NCI-H2081 treated with DMSO at 0.1 percent for 48 hours (cell line): Measurements from ENCODE around the gene RGS17.
"Not testable (repeated sequence)": the region's sequence is repeated elsewhere in the genome, so short reads cannot be mapped to it uniquely, and the experiment has no call there.

Experiments
- DNase-seq: peaks from one replicate; lab custom pipeline; 2025; lab: John Stamatoyannopoulos, UW

Gene RGS17

DNA sequence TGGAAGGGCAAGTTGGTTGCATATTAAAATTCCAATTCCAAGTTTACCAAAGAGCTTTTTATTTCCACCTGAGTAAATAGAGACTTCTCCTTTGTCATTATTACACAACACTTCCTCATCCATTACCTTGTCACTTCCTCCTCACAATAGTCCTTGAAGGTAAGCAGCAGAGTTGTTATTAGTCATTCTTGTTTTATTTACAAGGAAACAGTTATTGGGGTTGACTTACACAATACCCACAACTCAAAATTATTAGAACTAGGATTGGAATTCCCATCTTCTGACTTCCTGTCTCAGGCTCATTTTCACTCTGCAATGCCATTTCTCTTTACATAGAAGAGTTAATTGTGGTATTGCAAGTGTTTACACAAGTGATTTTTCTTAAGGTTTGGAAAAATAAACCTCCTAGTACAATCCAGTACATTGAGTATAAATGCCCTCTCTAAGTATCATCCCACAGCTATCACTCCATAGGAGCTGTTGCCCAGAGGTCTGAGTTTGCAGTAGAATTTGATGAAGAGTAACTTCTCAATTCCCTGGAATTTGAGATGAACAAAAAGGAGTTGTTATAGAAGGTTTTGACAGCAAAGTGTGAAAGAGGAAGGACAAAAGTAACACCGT lies 99.6 kb downstream of the RGS17 start:
- no peak for DNase-seq

DNA sequence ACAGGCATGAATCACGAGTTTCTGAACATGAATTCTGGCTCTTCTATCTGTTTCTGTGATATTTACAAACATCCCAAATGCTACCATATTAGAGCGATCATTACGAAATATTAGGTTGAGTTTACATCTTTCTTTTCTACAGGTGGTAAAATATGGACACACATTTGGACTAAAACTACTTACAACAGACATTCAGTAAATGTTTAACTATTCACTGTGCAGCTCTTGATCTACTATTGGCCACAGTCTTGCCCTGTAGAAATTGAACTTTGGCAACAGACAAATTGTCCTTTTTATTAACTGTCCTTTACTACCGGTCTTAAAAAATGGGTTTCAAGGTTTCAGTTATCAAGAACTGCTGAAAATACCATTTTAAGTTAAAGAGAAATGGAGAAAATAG lies 102.1 kb downstream of the RGS17 start:
- no peak for DNase-seq

DNA sequence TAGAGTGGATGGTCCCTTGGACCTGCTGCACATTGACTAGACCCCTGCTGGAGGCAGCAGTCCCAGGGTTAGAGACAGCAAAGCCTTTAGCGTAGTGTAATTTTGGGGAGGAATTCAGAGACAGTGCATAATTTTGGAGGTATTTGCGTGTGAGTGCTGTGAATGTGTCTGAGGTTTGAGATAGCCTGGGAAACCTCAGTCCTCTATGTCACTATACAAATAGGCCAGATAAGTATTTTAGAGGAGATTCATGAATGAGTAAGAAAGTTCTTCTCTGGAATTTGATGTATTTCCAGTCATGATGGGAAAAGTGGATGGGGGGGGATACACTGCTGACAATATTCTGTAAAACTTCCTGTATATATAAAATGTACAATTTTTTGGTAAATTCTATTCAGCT lies 102.8 kb downstream of the RGS17 start:
- DNase-seq: no peak

DNA sequence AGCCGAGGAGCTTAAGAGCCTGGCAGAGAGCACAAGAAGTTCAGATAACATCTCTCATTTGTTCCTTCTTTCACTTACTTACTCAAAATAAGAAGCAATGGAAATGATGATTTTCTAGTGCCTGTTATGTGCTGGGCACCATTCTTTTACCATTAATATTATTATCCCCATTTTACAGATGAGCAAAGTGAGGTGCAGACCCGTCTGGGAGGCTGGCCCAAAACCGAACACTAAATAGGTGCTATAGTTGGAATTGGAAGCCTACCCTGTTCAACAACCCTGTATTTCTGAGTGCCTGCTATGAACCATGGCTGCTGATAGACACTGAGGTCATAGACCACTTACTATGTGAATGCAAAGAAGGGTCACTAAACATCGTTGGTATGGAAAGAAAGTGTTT lies 103.6 kb downstream of the RGS17 start:
- DNase-seq: no peak

DNA sequence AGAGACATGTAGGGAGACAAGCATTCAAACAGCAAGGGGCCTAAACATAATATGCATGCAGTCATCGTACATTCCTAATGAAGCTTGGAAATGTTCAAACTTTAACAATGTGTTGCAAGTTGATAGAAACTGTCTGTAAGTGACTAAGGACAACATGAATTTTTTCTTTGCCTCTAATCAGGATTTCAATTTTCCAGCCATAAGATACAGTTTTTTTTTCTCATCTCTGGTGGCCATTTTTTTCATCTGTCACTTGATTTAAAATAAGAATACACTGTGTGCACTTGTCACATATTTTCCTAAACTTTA lies 106.4 kb downstream of the RGS17 start:
- DNase-seq: no peak

DNA sequence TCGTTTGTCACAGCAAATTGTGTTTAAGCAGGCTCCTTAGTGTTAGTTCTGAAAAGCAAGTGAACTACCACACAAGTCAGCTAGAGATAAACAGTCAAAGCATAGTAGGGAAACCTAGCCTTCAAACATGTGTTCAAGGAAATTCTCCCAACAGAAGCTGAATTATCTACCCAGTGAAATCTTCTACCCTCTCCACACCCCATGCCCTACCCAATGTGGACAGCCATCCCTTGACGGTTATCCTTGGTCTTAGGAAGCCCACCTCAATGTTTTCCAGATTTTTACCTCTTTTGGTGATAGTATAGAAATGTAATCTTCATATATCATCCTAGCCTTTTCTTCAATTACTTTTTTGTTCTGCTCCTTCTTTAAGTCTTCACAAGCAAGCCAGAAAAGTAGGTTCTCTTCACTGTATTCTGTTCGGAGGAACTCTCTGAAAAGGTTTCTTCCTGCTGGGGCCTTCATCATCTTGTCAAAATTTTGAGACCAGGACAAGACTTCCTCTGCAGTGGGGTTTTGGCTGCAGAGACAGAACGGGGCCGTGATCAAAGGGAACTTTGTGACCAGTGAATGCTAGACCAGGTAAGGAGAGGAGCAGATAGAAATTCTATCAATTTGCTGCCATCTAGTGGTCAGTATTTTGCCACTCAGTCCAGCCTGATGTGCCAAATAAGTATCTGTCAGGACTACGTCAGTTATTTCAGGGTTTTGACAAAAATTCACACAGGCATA lies 106.9 kb downstream of the RGS17 start:
- no peak for DNase-seq

DNA sequence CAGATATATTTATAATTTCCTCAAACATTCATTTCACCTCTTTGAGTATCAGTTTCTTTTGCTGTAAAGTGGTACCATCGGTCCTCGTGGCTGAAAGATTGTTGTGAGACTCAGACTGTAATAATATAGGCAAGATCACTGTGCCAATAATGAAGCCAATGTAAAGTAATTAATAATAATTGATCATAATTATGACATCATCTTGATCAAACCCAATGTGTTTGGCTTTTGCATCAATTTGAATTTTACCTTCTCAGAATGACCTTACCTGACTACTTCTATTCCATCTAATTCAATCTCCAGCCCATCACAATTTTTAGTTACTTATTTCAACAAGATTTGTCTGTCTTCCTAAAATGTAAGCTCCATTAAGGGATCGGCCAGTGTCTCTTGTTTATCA lies 112.7 kb downstream of the RGS17 start:
- no peak for DNase-seq

DNA sequence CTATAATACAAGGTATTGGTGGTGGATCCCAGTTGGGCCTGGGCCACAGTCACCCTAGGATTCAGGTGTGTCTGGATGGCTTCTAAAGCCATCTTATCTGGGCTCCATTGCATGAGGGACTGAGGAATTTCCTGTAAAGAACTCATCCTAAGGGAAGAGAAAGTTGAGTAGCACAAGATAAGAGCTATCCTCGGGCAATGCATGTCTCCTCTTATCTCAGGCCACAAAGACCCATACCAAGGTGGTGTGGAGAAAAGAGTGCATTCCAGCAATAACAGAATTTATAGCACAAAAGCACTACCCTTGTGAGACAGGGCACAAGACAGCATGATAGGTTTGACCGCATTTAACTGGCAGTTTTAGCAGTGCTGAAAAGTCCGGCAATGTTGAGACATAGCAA lies 114.2 kb downstream of the RGS17 start:
- DNase-seq: no peak

DNA sequence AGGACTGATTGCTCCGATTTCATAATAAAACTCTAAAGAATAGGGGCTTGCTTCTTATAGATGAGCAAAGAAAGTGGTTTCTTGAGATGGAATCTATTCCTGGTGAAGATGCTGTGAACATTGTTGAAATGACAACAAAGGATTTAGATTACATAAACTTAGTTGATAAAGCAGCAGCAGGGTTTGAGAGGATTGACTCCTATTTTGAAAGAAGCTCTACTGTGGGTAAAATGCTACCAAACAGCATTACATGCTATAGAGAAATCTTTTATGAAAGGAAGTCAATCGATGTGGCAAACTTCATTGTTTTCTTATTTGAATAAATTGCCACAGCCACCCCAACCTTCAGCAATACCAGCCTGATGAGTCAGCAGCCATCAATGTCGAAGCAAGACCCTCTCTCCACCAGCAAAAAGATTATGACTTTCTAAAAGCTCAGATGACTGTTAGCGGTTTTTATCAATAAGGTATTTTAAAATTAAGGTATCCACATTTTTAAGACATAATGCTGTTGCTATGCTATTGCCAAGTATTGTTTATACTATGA lies 115.9 kb downstream of the RGS17 start:
- no peak for DNase-seq

DNA sequence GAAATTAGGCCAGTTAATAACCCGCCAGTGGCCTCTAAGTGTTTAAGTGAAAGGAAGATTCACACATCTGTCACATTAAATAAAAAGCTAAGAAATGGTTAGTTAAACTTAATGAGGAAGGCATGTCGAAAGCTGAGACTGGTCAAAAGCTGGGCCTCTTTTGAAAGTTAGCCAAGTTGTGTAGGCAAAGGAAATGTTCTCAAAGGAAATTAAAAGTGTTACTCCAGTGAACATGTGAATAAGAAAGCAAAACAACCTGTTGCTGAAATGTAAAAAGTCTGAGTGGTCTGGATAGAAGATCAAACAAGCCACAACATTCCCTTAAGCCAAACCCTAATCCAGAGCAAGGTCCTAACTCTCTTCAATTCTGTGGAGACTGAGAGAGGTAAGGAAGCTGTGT lies 117.6 kb downstream of the RGS17 start:
- no peak for DNase-seq

DNA sequence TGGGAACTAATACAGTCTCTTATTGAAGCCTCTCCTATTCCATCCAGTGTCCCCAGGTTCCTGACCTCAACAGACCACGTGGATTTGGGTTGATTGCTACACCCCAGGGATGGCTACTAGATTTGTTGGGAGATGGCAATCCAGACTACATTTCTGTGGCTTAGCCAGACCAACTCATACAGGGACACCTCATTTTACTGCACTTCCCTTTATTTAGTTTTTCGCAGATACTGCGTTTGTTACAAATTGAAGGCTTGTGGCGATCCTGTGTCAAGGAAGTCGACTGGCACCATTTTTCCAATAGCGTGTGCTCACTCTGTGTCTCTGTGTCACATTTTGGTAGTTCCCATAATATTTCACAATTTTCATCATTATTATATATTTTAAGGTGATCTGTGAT lies 118.2 kb downstream of the RGS17 start:
- DNase-seq: no peak

DNA sequence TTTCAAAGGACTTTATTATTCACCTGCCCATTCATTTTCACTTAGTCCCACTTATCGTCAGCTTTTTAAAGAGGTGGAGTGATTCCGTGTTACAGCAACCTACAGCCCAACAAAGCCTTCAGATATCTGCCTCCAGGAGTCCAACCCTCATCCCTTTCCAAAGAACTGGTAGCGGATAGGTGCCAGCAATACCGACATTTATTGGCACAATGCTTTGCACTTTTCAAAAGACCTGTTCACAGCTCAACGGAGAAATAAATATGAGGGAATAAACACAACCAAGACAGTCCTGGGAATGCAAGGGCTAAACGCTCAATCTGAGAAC lies 127.8 kb downstream of the RGS17 start:
- no peak for DNase-seq

DNA sequence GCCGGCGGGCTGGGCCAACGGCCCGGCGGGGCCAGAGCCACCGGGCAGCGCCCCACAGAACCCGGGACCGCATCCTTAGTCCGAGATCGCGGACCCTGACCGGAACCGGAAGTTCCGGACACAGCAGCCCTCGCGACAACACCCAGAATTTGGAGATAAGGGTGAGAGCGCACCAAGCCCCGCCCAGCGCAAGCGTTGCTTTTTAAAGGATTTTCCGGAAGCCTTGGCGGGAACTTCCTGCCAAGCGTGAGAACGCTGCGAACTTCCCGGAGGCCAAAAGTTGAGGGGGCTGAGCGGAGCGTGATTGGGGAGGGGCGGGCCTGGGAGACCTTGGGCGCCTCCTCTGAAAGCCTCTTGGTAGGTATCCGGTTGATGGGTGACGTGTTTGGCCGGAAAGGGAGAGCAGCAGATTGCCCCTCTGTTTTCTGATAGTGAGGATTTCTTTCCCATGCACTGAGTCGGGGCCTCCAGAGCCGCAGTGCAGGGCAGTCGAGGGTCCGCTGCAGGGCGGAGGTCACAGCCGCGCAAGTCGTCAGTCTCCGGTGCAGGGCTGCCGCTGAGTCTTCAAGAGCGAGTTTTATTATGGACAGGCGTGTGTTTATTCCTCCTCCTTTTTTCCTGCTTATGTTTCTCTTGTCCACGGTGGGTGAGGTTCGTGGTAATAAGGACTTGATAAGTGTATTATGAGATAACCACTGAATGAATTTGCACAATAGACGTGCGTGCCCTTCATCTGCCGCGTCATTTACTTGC lies 128.3 kb downstream of the RGS17 start, which contains the start of gene MTRF1L:
MTRF1L (minus strand) TSS at position 97 of the 753 bp plus-strand sequence; CDS start at position 73, 24 bp downstream.
- DNase-seq: peak; percentile 62

DNA sequence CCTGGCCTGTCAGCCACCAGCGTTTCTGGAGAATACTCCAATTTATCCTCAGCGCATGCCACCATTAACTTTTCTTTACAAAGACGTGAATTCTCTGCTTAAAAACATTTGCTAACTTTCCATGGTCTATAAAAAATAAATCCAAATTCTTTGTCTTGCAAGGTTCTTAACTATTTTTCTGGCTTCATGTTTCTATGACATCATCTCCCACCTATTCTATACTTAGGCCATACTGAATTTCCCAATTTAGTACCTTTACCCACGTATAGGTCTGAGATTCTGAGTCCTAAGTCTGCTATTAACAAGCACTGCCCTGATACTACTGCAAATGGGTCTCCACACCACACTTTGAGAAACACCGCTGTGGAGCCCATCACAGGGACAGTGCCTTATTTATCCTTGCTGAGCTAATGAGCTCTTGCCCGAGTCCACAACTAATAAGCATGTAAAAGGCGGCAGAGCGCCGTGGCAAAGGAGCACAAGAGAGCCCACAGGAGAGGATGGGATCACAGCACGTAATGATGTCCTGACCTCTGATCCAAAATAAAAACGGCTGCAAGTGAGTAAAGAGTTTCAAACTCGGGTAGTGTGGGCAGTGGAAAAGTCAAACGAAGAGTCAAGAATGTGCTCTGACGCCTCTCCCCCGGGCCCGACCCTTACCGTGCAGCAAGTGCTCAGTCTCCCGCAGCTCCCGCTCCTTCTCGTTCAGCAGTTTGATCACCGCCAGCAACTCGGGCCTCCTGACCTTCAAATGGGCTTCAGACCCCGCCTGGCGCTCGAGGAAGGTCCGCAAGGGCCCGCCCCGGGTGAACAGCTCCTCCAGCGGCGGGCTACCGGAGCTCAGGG lies 129.1 kb downstream of the RGS17 start:
- no peak for DNase-seq

DNA sequence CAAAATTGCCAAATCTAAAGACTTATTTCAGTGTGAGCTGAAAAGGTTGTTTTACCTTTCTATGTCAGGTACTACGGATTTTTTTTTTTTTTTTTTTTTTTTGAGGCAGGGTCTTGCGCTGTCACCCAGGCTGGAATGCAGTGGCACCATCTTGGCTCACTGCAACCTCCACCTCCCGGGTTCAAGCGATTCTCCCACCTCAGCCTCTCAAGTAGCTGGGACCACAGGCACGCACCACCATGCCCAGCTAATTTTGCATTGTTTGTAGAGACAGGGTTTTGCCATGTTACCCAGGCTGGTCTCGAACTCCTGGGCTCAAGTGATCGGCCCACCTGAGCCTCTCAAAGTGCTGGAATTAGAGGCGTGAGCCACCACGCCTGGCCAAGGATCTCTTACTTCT lies 130.3 kb downstream of the RGS17 start:
- not testable (repeated sequence) for DNase-seq

DNA sequence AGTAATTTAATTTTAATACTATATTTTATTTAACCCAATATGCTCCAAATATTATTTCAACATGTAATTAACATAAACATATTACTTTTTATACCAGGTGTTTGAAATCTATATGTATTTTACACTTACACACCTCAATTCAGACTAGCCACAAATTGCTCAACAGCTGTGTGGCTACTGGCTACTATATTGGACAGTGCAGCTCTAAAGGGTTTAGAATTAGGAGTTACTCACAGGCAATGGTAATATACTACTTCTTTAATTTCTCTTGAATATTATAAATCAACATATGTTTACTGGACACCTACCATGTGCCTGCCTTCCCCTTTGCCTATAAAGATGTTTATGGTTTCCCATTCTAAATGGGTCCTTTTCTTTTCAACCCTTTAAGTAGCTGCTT lies 130.8 kb downstream of the RGS17 start:
- no peak for DNase-seq

DNA sequence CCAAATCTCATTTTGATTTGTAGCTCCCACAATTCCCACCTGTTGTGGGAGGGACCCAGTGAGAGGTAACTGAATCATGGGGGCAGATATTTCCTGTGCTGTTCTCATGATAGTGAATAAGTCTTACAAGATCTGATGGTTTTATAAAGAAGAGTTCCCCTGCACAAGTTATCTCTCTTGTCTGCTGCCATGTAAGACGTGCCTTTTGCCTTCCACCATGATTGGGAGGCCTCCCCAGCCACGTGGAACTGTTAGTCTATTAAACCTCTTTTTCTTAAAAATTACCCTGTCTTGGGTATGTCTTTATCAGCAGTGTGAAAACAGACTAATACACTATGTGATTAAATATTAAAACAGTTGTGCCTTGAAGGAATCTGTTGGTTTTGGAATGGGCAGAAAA lies 131.5 kb downstream of the RGS17 start:
- not testable (repeated sequence) for DNase-seq

DNA sequence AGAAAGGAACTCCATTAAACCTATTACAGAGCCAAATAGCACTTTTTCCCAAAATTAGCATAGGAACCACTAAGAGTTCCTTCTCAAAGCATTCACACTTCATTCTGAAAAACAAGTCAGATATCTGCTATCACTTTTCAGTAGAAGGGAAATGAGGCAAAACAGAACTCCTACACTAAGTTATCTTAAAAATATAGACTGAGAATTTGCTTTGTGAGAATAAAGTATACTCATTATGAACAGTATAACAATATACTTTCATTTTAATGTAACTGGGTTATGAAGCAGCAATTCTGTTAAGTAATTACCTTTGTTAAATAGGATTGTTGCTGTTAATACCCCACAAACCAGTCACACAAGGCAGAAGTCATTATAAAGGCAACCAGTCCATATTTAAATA lies 137.2 kb downstream of the RGS17 start:
- DNase-seq: no peak

DNA sequence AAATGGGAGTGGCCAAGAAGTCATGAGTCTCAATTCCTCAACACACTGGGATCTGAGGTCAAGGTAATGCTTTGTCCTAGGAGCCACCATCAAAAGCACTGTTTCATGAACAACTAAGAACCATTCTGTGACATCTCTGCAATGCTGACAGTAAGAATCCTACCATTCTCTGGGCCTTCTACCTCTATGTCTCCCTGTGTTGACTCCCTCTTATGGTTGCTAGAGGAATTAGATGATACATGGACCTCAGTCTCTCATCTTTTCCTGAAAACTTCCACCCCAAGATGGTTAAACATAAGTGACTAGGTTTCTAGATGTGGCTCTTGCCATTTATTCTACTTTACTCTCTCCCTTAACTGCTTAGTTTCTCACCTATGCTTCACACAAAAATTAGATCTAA lies 137.7 kb downstream of the RGS17 start:
- no peak for DNase-seq

DNA sequence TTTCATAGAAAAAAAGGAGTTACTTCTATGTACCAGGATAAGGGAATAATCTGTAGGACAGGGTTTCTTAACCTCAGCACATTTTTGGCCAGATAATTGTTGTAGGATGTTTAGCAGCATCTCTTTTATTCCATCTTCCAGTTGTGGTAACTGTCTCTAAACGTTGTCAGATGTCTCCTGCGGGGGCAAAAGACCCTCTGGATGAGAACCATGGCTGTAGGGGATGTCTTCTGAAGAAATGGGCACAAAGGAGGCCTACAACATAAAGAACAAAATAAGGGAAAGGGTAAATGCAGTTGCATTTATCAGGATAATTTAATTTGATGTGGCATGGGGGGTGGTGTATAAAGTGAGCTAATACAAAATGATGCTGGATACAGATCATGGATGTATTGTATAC lies 144.1 kb downstream of the RGS17 start:
- no peak for DNase-seq

DNA sequence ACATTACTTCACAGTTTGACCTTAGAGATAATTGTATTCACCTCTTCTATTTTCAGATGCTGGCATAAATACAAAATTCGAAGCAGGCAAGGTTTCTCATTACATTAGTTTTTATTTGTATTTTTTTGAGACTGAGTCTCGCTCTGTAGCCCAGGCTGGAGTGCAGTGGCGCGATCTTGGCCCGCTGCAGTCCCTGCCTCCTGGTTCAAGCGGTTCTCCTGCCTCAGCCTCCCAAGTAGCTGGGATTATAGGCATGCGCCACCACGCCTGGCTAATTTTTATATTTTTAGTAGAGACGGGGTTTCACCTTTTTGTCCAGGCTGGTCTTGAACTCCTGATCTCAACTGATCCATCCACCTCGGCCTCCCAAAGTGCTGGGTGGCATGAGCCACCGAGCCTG lies 145.8 kb downstream of the RGS17 start:
- DNase-seq: not testable (repeated sequence)

DNA sequence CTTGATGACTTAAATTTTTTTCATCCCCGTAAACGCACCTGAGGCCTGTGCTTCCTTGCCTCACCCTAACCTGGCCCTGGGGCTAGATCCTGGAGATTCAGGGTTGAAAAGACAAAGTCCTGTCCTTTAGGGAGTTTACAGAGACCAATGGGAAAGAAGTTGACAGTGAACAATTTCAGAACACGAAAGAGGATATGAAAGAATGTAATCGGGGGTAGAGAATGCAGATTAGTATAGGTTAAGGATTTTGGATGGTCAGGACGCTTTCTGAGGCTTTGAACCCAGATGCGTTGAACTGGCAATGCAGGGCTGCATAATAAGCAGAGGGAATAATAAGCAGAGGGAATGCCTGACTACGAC lies 146.6 kb downstream of the RGS17 start:
- DNase-seq: no peak
